GM12872 (cell line): ENCODE data around the gene LINGO1.

Experiments used
- TF ChIP-seq, protein P1 (sequence below): IDR thresholded peaks from 3 replicates; pipeline ENCODE4 v1.5.1; 2011; ENCODE audit warnings: low read depth, mild to moderate bottlenecking, low read length, moderate library complexity; ENCODE audit not compliant: insufficient read depth

The LINGO1 gene

DNA sequence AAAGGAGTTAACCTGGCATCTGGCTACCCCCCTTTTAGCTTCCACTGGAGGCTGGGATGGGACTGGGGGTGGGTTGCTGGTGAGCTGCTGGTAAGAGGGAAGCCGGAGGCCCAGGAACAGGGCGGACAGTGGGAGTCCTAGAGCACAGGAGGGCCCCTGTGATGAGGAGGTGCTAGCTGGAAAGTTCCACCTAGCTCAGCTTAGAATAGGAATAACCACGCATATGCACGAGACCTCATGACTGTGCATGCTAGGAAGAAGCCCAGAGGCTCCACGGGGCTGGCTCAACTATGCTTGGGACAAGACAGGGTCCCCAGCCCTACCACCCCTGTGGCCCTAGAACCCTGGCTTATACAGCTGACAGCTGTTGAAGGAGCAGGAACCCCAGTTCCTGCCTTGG, 34.1 kb downstream of the LINGO1 start:
- TF ChIP-seq, protein P1, sequence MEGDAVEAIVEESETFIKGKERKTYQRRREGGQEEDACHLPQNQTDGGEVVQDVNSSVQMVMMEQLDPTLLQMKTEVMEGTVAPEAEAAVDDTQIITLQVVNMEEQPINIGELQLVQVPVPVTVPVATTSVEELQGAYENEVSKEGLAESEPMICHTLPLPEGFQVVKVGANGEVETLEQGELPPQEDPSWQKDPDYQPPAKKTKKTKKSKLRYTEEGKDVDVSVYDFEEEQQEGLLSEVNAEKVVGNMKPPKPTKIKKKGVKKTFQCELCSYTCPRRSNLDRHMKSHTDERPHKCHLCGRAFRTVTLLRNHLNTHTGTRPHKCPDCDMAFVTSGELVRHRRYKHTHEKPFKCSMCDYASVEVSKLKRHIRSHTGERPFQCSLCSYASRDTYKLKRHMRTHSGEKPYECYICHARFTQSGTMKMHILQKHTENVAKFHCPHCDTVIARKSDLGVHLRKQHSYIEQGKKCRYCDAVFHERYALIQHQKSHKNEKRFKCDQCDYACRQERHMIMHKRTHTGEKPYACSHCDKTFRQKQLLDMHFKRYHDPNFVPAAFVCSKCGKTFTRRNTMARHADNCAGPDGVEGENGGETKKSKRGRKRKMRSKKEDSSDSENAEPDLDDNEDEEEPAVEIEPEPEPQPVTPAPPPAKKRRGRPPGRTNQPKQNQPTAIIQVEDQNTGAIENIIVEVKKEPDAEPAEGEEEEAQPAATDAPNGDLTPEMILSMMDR, result no peak

DNA sequence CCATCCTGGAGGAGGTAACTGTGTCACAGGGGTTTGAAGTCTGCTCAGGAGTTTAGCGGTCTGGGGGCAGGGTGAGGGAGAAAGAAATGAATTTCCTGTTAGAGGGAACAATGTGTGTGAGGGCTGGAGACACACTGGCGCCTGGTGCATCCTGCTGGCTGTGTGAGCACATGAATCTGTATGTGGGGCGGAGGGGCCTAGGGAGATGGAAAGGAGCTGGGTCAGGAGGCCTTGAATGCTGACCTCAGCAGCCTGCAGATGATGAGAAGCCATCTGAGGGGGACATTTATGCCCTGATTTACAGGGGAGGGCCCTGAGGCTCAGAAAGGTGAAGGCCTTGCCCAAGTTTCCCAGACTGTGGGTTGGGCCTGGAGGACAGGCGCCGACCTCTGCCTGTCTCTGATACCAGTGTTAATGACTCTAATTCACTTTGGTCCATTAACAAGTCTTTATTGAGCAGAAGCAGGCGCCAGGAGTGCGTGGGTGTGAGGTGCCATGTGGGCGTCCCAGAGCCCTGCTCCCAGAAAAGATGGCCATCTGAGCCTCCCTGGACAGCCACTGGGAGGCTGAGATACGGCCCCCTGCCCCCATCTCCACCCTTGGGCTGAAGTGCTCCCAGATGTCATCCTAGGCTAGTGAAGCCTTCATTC, 34.8 kb downstream of the LINGO1 start:
- TF ChIP-seq, protein P1, result no peak

DNA sequence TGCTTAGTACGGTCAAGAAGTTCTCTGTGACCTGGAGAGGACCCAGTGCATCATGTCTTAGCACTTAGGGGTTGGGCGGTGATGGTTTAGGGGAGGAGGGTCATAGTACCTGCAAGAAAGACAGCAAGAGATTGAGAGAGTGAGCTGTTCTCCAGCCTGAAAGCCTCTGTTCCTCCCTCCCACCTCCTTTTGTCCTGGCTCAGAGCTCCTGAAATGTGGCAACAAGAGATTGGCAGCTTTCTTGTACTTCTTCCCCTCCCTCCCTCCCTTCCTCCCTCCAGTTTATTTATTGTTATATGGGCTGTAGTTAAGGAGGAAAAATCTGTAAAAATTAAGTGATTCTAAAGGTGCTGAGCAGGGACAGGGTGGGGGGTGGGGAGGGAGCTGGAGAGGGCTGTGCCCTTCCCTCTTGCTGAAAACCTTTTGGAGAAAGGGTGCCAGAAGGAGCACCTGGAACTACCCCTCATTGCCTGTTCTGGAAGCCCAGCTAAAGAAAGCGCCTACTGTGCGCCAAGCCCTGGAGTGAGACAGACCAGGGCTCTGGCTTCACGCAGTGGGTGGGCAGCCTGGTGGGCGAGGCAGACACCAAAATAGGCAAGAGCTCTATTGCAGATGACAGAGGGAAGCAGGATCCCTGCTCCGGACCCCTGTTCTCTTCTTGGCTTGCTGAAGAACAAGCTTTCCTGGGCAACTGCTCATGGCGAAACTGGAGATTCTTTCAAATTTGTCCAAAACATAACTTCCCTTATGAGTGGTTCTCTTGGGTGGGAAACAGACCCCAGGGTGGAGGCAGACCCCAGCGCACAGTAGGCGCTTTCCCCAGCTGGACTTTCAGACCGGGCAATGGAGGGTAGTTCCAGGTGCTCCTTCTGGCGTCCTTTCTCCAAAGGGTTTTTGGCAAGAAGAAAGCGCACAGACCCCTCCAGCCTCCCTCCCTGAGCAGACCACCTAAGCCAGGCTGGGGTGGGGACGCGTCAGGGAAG, 35.6 kb downstream of the LINGO1 start:
- TF ChIP-seq, protein P1, result no peak

DNA sequence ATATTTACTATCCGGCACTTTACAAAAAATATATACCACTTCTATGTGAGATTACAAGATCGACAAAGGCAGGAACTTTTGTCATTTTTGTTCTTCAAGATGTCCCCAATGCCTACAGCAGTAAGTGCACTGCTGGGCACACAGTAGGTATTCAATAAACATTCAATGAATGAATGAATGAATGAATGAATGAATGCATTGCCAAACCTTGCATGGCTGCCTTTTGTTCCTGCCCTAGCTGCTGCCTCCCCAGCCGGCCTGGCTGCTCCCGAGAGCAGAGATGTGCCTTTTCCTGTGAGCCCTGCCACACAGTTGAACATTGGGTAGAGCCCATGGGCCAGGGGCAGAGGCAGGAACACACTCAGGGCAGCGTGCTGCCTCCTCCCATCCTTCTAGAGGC, 37.5 kb downstream of the LINGO1 start:
- TF ChIP-seq, protein P1, result no peak

DNA sequence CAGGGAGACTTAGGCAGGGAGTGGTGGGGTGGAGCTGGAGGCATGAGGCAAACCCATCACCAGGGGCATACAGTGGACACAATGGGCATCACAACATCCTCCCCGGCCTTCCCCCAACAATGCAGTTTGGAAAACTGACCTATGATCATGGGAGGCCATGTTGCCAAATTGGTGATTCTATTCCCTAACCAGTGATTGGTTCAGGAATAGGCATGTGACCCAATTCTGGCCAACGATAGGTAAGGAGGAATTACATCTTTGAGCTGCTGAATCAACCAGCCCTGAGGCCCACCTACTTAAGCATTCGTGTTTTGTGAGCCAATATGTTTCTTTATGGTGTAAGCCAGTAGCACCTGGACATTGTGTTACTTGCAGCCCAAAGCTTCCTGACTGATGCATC, 40.0 kb downstream of the LINGO1 start:
- TF ChIP-seq, protein P1, result no peak

DNA sequence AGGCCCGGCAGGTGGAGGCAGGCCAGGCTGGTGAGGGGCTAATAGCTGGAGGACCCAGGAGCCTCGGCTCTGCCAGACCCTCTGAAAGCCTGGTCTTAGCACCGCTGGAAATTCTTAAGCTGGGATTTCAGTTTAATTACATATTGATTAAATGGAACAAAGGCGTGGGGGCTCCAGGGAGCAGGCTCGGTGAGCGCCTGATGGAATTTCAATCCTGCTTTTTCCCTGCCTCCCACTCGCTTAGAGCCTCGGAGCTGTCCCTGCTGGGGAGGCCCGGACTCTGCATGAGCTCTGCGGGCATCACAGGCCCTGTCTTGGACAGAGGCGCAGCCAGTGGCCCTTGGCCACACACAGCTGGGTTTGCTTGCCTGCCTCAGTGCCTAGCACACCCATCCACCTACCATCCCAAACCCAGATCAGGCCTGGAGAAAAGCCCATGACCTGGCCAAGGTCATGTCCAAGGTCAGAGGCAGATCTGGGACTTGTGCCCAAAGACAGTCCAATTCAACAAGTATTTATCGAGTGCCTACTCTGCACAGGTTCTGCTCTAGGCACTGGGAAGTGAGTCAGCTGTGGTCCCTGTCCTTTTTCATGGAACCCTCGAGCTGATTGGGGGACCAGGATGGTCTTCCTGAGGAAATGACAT, 40.6 kb downstream of the LINGO1 start:
- TF ChIP-seq, protein P1, result no peak

DNA sequence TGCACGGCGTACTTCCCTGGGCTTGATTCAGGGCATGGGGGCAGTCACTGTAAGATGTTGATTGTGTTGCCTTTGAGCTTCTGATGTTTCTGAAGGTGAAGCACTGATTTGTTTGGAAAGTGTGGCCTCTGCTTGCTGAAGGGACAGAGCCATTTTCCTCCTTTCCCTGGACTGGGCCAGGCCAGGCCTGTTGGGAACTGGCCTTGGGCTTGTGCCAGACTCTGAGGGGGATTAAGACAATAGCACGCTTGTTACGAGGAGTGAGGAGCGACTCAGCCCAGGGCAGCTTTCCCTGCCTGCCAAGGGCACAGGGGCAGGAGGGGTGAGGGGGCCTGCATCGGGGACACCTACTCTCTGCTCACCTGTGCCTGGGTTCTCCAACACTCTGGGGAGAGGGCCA, 42.9 kb downstream of the LINGO1 start:
- TF ChIP-seq, protein P1, result no peak
